ENCODE data around the gene TMEM132C. TPM values are rescaled to one million over a fixed set of nuclear protein-coding genes. Genes with fewer than 3 reads are reported as not detected.

TMEM132C gene
- total RNA-seq, 2 experiments from 2014 or later = not detected

GRCh38 chr12:128455851-128456250, 188.9 kb downstream of the TMEM132C start:
- H3K4me1 ChIP-seq (ENCODE audit: insufficient read depth, low read length, poor library complexity, severe bottlenecking) = no peaks in the 10 kb centered on the region
- H2AFZ ChIP-seq (ENCODE audit: low read length) = no peak overlapping the region
- intact Hi-C loops (cut with micrococcal nuclease; ENCODE audit: unreplicated experiment) = no loop called here
- POLR2A ChIA-PET = interaction anchor here (0.7 kb wide), 1 partner anchor 102 kb away, joined by 4 read pairs; no protein-coding TSS in a partner anchor
- H3K36me3 ChIP-seq (ENCODE audit: insufficient read depth, low read length) = no peaks in the 10 kb centered on the region
- H3K9me3 ChIP-seq (ENCODE audit: low read length) = no peaks in the 10 kb centered on the region
- no peaks in the 10 kb centered on the region for H3K9me2 ChIP-seq (ENCODE audit: insufficient read depth, low read length)
- TF ChIP-seq, protein P1, sequence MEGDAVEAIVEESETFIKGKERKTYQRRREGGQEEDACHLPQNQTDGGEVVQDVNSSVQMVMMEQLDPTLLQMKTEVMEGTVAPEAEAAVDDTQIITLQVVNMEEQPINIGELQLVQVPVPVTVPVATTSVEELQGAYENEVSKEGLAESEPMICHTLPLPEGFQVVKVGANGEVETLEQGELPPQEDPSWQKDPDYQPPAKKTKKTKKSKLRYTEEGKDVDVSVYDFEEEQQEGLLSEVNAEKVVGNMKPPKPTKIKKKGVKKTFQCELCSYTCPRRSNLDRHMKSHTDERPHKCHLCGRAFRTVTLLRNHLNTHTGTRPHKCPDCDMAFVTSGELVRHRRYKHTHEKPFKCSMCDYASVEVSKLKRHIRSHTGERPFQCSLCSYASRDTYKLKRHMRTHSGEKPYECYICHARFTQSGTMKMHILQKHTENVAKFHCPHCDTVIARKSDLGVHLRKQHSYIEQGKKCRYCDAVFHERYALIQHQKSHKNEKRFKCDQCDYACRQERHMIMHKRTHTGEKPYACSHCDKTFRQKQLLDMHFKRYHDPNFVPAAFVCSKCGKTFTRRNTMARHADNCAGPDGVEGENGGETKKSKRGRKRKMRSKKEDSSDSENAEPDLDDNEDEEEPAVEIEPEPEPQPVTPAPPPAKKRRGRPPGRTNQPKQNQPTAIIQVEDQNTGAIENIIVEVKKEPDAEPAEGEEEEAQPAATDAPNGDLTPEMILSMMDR (conservative IDR thresholded peaks at IDR 0.05; ENCODE audit: low read length) = no peak
- no peak for TF ChIP-seq EZH2phosphoT487 (IDR thresholded peaks at IDR 0.05; ENCODE audit: borderline replicate concordance, low read depth, low read length)
- no peak overlapping the region for H3K4me3 ChIP-seq (ENCODE audit: low read depth, low read length, poor library complexity, severe bottlenecking)
- no peak overlapping the region for H3K27ac ChIP-seq (ENCODE audit: low read depth, low read length, poor library complexity, severe bottlenecking)
- CTCF ChIA-PET (ENCODE audit: unreplicated experiment) = no interaction called here
- no peaks in the 10 kb centered on the region for H4K20me1 ChIP-seq (ENCODE audit: insufficient read depth, low read length)
- H3K79me2 ChIP-seq (ENCODE audit: insufficient read depth, low read depth, low read length) = no peaks in the 10 kb centered on the region
- no peak overlapping the region for H3K4me2 ChIP-seq (ENCODE audit: low read length)
- DNase-seq (ENCODE audit: low spot score) = no peak
- no TSS peak for BruUV-seq (replicated peaks)

GRCh38 chr12:128456922-128457321, 190.0 kb downstream of the TMEM132C start:
- no peak overlapping the region for H3K4me2 ChIP-seq (ENCODE audit: low read length)
- ChIA-PET CTCF (ENCODE audit: unreplicated experiment) (no interaction called here), POLR2A (no interaction called here)
- H3K9me2 ChIP-seq (ENCODE audit: insufficient read depth, low read length) = no peaks in the 10 kb centered on the region
- H3K9me3 ChIP-seq (ENCODE audit: low read length) = no peaks in the 10 kb centered on the region
- TF ChIP-seq, protein P1 (conservative IDR thresholded peaks at IDR 0.05; ENCODE audit: low read length) = no peak
- TF ChIP-seq EZH2phosphoT487 (IDR thresholded peaks at IDR 0.05; ENCODE audit: borderline replicate concordance, low read depth, low read length) = no peak
- H3K36me3 ChIP-seq (ENCODE audit: insufficient read depth, low read length) = no peaks in the 10 kb centered on the region
- no peak overlapping the region for H2AFZ ChIP-seq (ENCODE audit: low read length)
- no TSS peak for BruUV-seq (replicated peaks)
- intact Hi-C loops (cut with micrococcal nuclease; ENCODE audit: unreplicated experiment) = no loop called here
- no peaks in the 10 kb centered on the region for H4K20me1 ChIP-seq (ENCODE audit: insufficient read depth, low read length)
- H3K4me1 ChIP-seq (ENCODE audit: insufficient read depth, low read length, poor library complexity, severe bottlenecking) = no peaks in the 10 kb centered on the region
- H3K27ac ChIP-seq (ENCODE audit: low read depth, low read length, poor library complexity, severe bottlenecking) = no peak overlapping the region
- no peak for DNase-seq (ENCODE audit: low spot score)
- H3K79me2 ChIP-seq (ENCODE audit: insufficient read depth, low read depth, low read length) = no peaks in the 10 kb centered on the region
- H3K4me3 ChIP-seq (ENCODE audit: low read depth, low read length, poor library complexity, severe bottlenecking) = no peak overlapping the region

GRCh38 chr12:128458301-128458974, 191.5 kb downstream of the TMEM132C start:
- Histone ChIP-seq H3K9me2 (ENCODE audit: insufficient read depth, low read length) (no peaks in the 10 kb centered on the region), H3K36me3 (ENCODE audit: insufficient read depth, low read length) (no peaks in the 10 kb centered on the region), H3K4me2 (ENCODE audit: low read length) (no peak overlapping the region), H3K9me3 (ENCODE audit: low read length) (no peaks in the 10 kb centered on the region), H3K27ac (ENCODE audit: low read depth, low read length, poor library complexity, severe bottlenecking) (no peak overlapping the region), H3K4me1 (ENCODE audit: insufficient read depth, low read length, poor library complexity, severe bottlenecking) (no peaks in the 10 kb centered on the region), H2AFZ (ENCODE audit: low read length) (no peak overlapping the region), H3K4me3 (ENCODE audit: low read depth, low read length, poor library complexity, severe bottlenecking) (no peak overlapping the region), H4K20me1 (ENCODE audit: insufficient read depth, low read length) (no peaks in the 10 kb centered on the region), H3K79me2 (ENCODE audit: insufficient read depth, low read depth, low read length) (no peaks in the 10 kb centered on the region)
- no peak for DNase-seq (ENCODE audit: low spot score)
- no peak for TF ChIP-seq EZH2phosphoT487 (IDR thresholded peaks at IDR 0.05; ENCODE audit: borderline replicate concordance, low read depth, low read length)
- TF ChIP-seq, protein P1 (conservative IDR thresholded peaks at IDR 0.05; ENCODE audit: low read length) = no peak
- intact Hi-C loops (cut with micrococcal nuclease; ENCODE audit: unreplicated experiment) = no loop called here
- CTCF ChIA-PET (ENCODE audit: unreplicated experiment) = no interaction called here
- POLR2A ChIA-PET = no interaction called here
- no TSS peak for BruUV-seq (replicated peaks)

Measured in OCI-LY7 (cell line).